Endothelial cell of umbilical vein (primary cell): Measurements from ENCODE around the gene AP1B1. TPM values are rescaled to one million over a fixed set of nuclear protein-coding genes. Genes with fewer than 3 reads are reported as not detected.

Experiments
- BruUV-seq: library from RNA; stranded (reverse); fragments of 400-500 nt; replicated peaks from 2 replicates; lab custom pipeline; 2021; lab: Mats Ljungman, UMichigan
- CTCF ChIA-PET: fragments of 300-600, 350-600 bp; sonication (Branson Sonifier 250); formaldehyde crosslinking; loops from one replicate; lab custom pipeline; 2021; ENCODE audit warnings: antibody characterized with exemption, inconsistent platforms; lab: Charles Lee
- POLR2A ChIA-PET: fragments of 300-600, 350-600 bp; sonication (Branson Sonifier 250); formaldehyde crosslinking; loops from one replicate; lab custom pipeline; 2021; ENCODE audit warnings: antibody characterized with exemption, inconsistent platforms; lab: Charles Lee
- DNase-seq: peaks from one replicate; pipeline ENCODE4 v3.0.0-alpha.2; 2011; ENCODE audit warnings: low read depth, low spot score
- FAIRE-seq: peaks from 2 replicates; lab custom pipeline; 2011; peaks lifted over from hg19 to GRCh38; lab: Jason Lieb, UNC
- H2AFZ ChIP-seq: 2 replicates; pipeline ENCODE4 v1.6.0; 2012; ENCODE audit warnings: low read depth, low read length, control low read depth, inconsistent platforms
- H3K27ac ChIP-seq: 2 replicates; pipeline ENCODE4 v1.5.1; 2011; ENCODE audit warnings: low read depth, mild to moderate bottlenecking, control low read depth, low read length, moderate library complexity; ENCODE audit not compliant: insufficient read depth
- H3K27me3 ChIP-seq, 2 experiments: 2 replicates each; pipeline versions ENCODE4 v1.6.0 to v1.6.1; 2011; ENCODE audit warnings: low read length in 2 of 2, mixed read lengths in 1 of 2; ENCODE audit not compliant: control insufficient read depth in 2 of 2, insufficient read depth in 2 of 2
- H3K36me3 ChIP-seq, 2 experiments: 2 replicates in 1 of 2; 3 replicates in 1 of 2; pipeline ENCODE4 v1.5.1; 2011; ENCODE audit warnings: low read length in 2 of 2, mild to moderate bottlenecking in 1 of 2, moderate library complexity in 1 of 2; ENCODE audit not compliant: control insufficient read depth in 2 of 2, insufficient read depth in 2 of 2; ENCODE audit errors: extremely low read depth in 1 of 2
- H3K4me1 ChIP-seq: 3 replicates; pipeline ENCODE4 v1.5.1; 2011; ENCODE audit warnings: mild to moderate bottlenecking, low read length; ENCODE audit not compliant: control insufficient read depth, insufficient read depth; ENCODE audit errors: extremely low read depth
- H3K4me2 ChIP-seq: 2 replicates; pipeline ENCODE4 v1.6.1; 2011; ENCODE audit warnings: low read length, control low read depth, mixed read lengths; ENCODE audit not compliant: insufficient read depth
- H3K4me3 ChIP-seq, 3 experiments: fragments of 200-600 bp in 1 of 3; sonication (generic), shearing (Covaris generic) in 1 of 3; replicated peaks in 1 of 3; 2 replicates each; pipeline ENCODE4 v1.5.1; 2011 to 2016; ENCODE audit warnings: control low read depth in 3 of 3, low read length in 3 of 3, mild to moderate bottlenecking in 2 of 3, inconsistent platforms in 1 of 3, low read depth in 1 of 3, moderate library complexity in 1 of 3; ENCODE audit not compliant: insufficient read depth in 1 of 3
- H3K79me2 ChIP-seq: 2 replicates; pipeline ENCODE4 v1.6.0; 2012; ENCODE audit warnings: low read length, inconsistent platforms; ENCODE audit not compliant: control insufficient read depth, insufficient read depth
- H3K9ac ChIP-seq: replicated peaks from 2 replicates; pipeline ENCODE3; 2011; ENCODE audit warnings: low read length, control low read depth; ENCODE audit not compliant: insufficient read depth; ENCODE audit errors: extremely low read depth
- H3K9me1 ChIP-seq: replicated peaks from 3 replicates; pipeline ENCODE4 v1.6.0; 2011; ENCODE audit warnings: mild to moderate bottlenecking, low read length; ENCODE audit not compliant: control insufficient read depth, insufficient read depth; ENCODE audit errors: extremely low read depth
- H3K9me3 ChIP-seq: replicated peaks from 2 replicates; pipeline ENCODE4 v1.5.1; 2012; ENCODE audit warnings: low read length, inconsistent platforms; ENCODE audit not compliant: control insufficient read depth, insufficient read depth
- H4K20me1 ChIP-seq: replicated peaks from 2 replicates; pipeline ENCODE3; 2011; ENCODE audit warnings: mild to moderate bottlenecking, low read length; ENCODE audit not compliant: control insufficient read depth, insufficient read depth; ENCODE audit errors: extremely low read depth
- CTCF ChIP-seq, 2 donors: IDR thresholded peaks; 1 replicate in 1 of 2; 2 replicates in 1 of 2; pipeline ENCODE4 v1.5.1; 2011; ENCODE audit warnings: low read length in 2 of 2, mild to moderate bottlenecking in 2 of 2, moderate library complexity in 2 of 2, control low read depth in 1 of 2, inconsistent platforms in 1 of 2, low read depth in 1 of 2; ENCODE audit not compliant: insufficient read depth in 1 of 2; ENCODE audit errors: extremely low read depth in 1 of 2
- EZH2 ChIP-seq: IDR thresholded peaks from 2 replicates; pipeline ENCODE4 v1.6.1; 2012; ENCODE audit warnings: borderline replicate concordance, low read depth, mild to moderate bottlenecking, moderate library complexity, low read length, inconsistent platforms; ENCODE audit not compliant: severe bottlenecking
- FOS ChIP-seq: IDR thresholded peaks from 2 replicates; pipeline ENCODE4 v1.6.1; 2011; ENCODE audit warnings: mild to moderate bottlenecking, low read length, moderate library complexity, borderline replicate concordance; ENCODE audit not compliant: insufficient read depth
- GATA2 ChIP-seq: IDR thresholded peaks from 2 replicates; pipeline ENCODE4 v1.7.0; 2011; ENCODE audit warnings: low read depth, mild to moderate bottlenecking, moderate library complexity, mixed read lengths, low read length; ENCODE audit not compliant: insufficient read length, insufficient read depth
- JUN ChIP-seq: IDR thresholded peaks from 2 replicates; pipeline ENCODE4 v1.6.1; 2011; ENCODE audit warnings: borderline replicate concordance, low read depth; ENCODE audit not compliant: insufficient read length, insufficient read depth
- MAX ChIP-seq: IDR thresholded peaks from 2 replicates; pipeline ENCODE4 v1.6.1; 2011; ENCODE audit not compliant: insufficient read depth, insufficient read length
- MYC ChIP-seq: IDR thresholded peaks from one replicate; pipeline ENCODE4 v1.6.1; 2011; ENCODE audit warnings: mild to moderate bottlenecking, low read depth, low read length
- POLR2A ChIP-seq: IDR thresholded peaks from 2 replicates; pipeline ENCODE4 v1.6.1; 2012; ENCODE audit warnings: low read depth, mild to moderate bottlenecking, control low read depth, low read length
- POLR2AphosphoS5 ChIP-seq: IDR thresholded peaks from 2 replicates; pipeline ENCODE4 v1.6.1; 2012; ENCODE audit warnings: low read depth, mild to moderate bottlenecking, control low read depth, low read length, moderate library complexity; ENCODE audit not compliant: insufficient read depth
- dilution Hi-C: fragments of 300-500 bp; cut with MboI; formaldehyde crosslinking; loops from one replicate; pipeline ENCODE4 v1.15.0; 2019; ENCODE audit warnings: low sequenced_read_pairs; ENCODE audit not compliant: extremely low pct_ligation_motif_present
- intact Hi-C: fragments of 100-400 bp; cut with micrococcal nuclease; formaldehyde crosslinking; loops from one replicate; pipeline ENCODE4 v1.10.0; 2022
- polyA plus RNA-seq, 4 experiments: library from polyadenylated mRNA; depleted of rRNA in 3 of 4; stranded (reverse) in 3 of 4; unstranded in 1 of 4; fragments of >200 nt; gene quantifications; 2 replicates each; pipeline versions ENCODE4 v1.2.1 to v1.2.3, GENCODE V29; 2011 to 2012; ENCODE audit warnings: missing spikeins in 1 of 4
- total RNA-seq: library from RNA; stranded (reverse); gene quantifications from 2 replicates; pipeline ENCODE4 v1.2.3, GENCODE V29; 2021

Gene AP1B1
- total and polyA plus RNA-seq, 2 donors (not counting 3 experiments of a cell fraction or from before 2014, with no cell fraction given): 107 to 131 TPM

- peaks cover 2 to 7% of the 10 kb centered on the region in 2 experiments for H3K36me3 ChIP-seq
- FAIRE-seq (no peak), DNase-seq (no peak)
- no peak overlapping the region for H3K27ac ChIP-seq
- H3K9ac ChIP-seq: no peak overlapping the region
- no peaks in the 10 kb centered on the region for H3K9me1 ChIP-seq
- H3K9me3 ChIP-seq: no peaks in the 10 kb centered on the region
- CTCF ChIA-PET: interaction anchor here (0.9 kb wide), 1 partner anchor 14 kb away, joined by 3 read pairs; the partner anchor contains the start of gene AP1B1
- no TSS peak for BruUV-seq
- H2AFZ ChIP-seq: no peak overlapping the region
- dilution Hi-C loops (no loop called here), intact Hi-C loops (no loop called here)
- H3K4me1 ChIP-seq: no peaks in the 10 kb centered on the region
- peaks cover 8% of the 10 kb centered on the region for H3K79me2 ChIP-seq
- TF ChIP-seq FOS (no peak), EZH2 (no peak), POLR2A (no peak), MYC (no peak), MAX (no peak), CTCF (IDR thresholded peaks at IDR 0.05; ENCODE audit: extremely low read depth in 1 of 2, insufficient read depth in 1 of 2, low read depth in 1 of 2, low read length in 2 of 2) (no peak), POLR2AphosphoS5 (no peak), JUN (no peak), GATA2 (no peak)
- H3K4me3 ChIP-seq: no peak overlapping the region
- H4K20me1 ChIP-seq: no peaks in the 10 kb centered on the region
- no peak overlapping the region for H3K4me2 ChIP-seq
- H3K27me3 ChIP-seq: no peaks in the 10 kb centered on the region
- POLR2A ChIA-PET: no interaction called here
These were observed 14.0 kb downstream of the AP1B1 start for GRCh38 chr22:29374401-29374800.
